ENCODE data around the gene ZNF367.
"Not testable (repeated sequence)": the region's sequence is repeated elsewhere in the genome, so short reads cannot be mapped to it uniquely, and the experiment has no call there.

Gene ZNF367

GRCh38 chr9:96398582-96399324, 19.4 kb downstream of the ZNF367 start:
- no peak for DNase-seq

- no peak for DNase-seq
Observed at GRCh38 chr9:96395964-96396363, 22.2 kb downstream of the ZNF367 start.

GRCh38 chr9:96394832-96395496, 23.2 kb downstream of the ZNF367 start:
- no peak for DNase-seq

- no peak for DNase-seq
Observed at GRCh38 chr9:96392263-96392662, 25.9 kb downstream of the ZNF367 start.

DNA sequence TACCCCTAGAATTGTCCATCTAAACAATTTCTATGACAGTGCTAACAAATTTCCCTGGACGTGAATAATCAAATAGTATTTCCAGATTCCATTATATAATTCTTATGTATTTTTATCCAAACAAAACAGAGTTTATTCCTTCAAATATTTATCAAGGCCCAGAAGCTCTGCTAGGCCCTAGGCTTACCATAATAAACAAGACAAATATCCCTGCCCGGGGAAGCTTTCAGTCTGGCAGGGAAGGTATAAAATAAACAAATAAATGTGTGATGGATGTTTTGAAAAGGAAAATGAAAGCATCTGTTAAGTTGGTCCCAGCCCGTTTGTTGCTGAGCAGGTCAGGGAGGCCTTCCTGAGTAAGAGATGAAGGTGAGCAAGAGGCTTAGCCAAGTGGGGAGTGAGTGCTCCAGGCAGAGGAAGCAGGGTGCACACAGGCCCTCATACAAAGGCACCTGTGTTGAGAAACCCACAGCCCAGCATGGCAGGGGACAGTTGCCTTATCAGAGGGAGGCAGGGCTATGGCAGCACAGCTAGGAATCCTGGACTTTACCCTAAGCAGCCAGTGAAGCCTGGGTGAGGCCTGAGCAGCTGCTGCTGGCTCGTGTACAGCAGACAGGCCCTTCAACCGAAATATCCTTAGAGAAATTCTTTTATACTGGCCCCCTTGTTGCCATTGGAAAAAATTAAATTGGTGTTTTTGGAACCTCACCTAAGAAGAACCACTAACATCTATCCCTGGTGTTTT, 27.0 kb downstream of the ZNF367 start:
- no peak for DNase-seq

DNA sequence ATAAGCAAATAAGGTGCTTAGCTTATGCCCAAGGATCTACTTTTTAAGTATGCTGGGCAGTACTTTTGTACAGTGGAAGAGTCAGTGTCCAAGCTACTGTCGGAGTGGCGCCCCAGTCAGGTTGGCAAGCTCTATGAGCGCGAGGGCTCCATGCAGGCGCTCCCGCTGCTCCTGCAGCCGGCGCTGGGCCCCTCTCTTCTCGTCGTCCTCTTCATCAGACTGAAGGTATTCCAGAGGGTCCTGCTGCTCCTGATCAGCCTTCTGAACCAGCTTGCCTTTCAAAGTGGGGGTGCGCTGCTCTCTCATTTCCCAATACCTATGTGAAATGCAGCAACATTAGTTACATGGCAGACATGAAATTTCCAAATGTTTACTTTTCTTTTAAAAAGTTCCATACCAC, 30.0 kb downstream of the ZNF367 start:
- DNase-seq, result no peak

GRCh38 chr9:96386157-96386556, 32.0 kb downstream of the ZNF367 start:
- no peak for DNase-seq

DNA sequence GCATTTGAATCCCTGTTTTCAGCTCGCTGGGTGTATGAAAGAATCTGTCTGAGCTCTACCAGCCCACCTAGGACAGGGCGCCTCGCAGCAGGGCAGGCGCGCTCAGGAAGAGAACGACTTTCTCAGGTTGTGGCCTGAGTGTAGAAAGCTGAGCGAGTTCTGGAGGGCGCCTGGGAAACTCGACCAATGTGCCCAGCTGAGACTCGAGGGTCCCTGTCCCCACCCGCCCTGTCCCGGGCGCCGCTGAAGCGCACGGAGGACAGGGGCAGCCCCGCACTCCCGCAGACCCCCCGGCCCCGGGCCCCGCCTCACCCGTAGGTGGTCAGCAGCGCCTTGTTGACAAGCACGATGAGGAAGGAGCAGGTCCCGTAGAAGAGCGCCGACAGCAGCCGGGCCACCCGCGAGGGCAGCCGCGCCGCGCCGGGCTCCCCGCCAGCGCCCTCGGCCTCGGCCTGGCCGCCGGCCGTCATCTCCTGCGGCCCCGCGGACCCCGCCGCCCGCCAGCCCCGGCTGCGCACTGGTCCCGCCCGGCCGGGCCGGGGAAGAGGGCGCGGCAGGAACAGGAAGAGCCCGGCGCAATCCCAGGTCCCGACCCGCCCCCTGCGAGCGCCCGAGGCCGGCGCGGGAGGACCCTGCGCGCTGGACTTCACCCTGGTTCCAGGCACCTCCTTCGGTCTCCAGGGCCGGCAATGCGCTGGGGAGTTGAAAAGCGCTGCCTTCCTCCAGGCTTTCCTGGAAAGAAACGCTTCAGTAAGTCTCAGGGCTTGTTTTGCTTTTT, 34.8 kb downstream of the ZNF367 start, which contains the start of gene SLC35D2:
SLC35D2 (minus strand) TSS at position 547 of the 778 bp plus-strand sequence; CDS start at position 470, 77 bp downstream.
- no peak for DNase-seq

DNA sequence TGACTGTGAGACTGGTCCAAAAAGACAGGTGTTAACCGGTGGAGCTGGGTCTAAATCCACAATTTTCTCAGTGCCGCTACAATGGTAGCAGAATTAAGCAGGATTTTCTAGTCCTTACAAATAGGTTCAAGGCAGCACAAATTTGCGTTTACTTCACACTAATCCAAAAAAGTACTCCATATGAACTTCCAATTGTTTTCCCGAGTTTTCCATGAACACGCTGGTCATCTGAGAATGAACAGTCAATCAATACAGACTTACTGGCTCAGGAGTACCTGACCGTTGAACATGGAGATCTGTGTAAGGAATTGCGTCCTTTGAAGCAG, 35.4 kb downstream of the ZNF367 start:
- no peak for DNase-seq

GRCh38 chr9:96382175-96382574, 36.0 kb downstream of the ZNF367 start:
- no peak for DNase-seq

GRCh38 chr9:96381696-96382095, 36.5 kb downstream of the ZNF367 start:
- no peak for DNase-seq

DNA sequence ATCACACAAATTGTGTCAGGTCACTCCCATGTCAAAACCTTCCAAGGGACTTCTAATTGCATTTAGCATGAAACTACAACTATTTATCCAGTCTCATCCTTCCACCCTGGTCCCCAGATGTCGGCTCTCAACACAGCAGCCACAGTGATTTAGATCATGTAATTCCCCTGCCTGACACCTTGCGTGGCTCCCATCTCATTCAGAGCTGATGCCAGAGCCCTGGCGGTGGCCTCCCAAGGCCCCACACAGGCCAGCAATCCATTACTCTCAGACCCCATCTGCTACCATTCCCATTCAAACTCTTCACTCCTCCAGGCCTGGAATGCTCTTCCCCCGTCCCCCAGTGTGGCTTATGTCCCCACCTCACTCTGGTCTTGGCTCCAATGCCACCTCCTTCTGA, 37.0 kb downstream of the ZNF367 start:
- no peak for DNase-seq

GRCh38 chr9:96379461-96379860, 38.7 kb downstream of the ZNF367 start:
- no peak for DNase-seq

DNA sequence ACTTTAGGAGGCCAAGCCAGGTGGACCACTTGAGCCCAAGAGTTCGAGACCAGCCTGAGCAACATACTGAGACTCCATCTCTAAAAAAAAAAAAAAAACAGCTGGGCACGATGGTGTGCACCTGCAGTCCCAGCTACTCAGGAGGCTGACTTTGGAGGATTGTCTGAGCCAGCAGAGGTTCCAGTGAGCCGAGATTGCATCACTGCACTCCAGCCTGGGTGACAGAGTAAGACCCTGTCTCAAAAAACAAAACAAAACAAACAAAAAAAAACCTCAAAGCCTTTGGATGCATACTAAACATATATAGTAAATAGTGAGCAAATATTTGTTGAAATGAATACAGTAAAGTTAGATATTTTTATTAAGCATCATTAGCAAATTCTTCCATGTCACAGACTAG, 40.0 kb downstream of the ZNF367 start:
- no peak for DNase-seq

GRCh38 chr9:96376891-96377874, 41.0 kb downstream of the ZNF367 start:
- no peak for DNase-seq

- not testable (repeated sequence) for DNase-seq
Observed at GRCh38 chr9:96375507-96375906, 42.7 kb downstream of the ZNF367 start.

DNA sequence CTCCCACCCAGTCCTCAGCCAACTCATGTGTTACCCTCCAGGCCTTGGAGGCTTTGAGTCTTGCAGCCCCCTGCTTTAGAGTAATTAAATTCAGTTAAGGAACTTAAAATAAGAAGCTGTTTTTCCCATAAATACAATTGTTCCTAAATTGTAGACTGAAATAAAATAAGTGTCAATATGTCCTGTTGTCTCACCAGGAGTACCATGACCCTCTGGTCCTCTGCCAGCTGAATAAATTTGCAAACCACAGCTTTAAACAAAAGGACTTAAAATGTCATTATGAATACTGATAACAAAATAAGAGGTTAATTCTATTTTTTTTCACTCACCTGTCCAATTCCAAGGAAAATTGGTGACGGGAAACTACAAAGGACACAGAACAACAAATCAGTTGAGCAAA, 50.2 kb downstream of the ZNF367 start:
- no peak for DNase-seq

DNA sequence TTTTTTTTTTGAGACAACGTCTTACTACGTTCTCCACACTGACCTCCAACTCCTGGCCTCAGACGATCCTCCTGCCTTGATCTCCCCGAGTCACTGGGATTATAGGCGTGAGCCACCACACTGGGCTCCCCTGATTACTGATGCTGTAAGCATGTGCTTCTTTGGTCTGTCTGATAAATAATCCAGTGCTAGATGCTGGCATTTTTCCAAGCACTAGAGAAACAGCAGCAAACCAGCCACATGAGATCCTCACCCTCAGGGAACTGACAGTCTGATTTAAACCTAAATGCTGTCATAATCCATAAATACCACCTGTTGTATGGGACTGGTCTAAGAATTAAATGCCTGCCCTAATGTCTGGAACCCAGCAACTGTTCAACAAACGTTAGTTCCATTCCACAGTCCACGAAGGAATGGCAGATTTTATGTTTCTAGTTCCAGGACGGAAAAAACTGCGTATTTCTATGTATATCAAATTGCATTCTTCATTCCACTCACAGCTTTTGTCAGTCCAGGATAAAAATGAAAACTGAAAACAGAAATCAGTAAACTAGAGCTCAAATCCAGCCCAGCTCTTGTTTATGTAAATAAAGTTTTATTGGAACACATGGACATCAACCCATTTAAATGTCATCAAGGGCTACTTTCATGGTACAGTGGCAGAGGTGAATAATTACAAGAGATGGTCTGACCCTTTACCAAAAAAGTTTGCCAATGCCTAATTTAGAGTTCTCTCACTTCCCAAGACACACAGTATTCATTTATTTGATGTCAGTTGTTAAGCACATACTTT, 54.8 kb downstream of the ZNF367 start:
- no peak for DNase-seq

GRCh38 chr9:96362119-96362518, 56.1 kb downstream of the ZNF367 start:
- not testable (repeated sequence) for DNase-seq

DNA sequence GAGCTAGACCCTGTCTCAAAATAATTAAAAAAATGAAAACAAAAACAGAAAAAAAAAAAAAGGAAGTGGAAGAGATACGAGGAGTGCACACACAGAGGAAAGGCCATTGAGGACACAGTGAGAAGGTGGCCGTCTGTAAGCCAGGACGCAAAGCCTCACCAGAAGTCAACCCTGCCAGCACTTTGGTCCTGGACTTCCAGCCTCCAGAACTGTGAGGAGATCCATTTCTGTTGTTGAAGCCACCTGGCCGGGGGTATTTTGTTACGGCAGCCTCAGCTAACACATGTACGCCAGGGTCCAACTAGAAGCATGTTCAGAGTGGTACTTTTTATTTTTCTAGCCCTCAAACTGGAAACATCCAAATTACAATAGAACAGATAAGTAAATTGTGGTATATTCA, 56.5 kb downstream of the ZNF367 start:
- DNase-seq, result no peak

GRCh38 chr9:96360976-96361375, 57.2 kb downstream of the ZNF367 start:
- no peak for DNase-seq
